HL-60 (cell line): ENCODE measurements around the gene SPAG9.

ENCODE experiments used
- SPI1 ChIP-seq: IDR thresholded peaks from 2 replicates; pipeline ENCODE4 v1.6.1; 2012; ENCODE audit warnings: low read depth, mild to moderate bottlenecking, borderline replicate concordance
- TF ChIP-seq, protein P1 (sequence below): IDR thresholded peaks from one replicate; pipeline ENCODE4 v1.5.1; 2011; ENCODE audit warnings: low read length, control low read depth, inconsistent platforms; ENCODE audit not compliant: insufficient read depth

GRCh38 chr17:50949128-50949988 lies 171.3 kb downstream of the SPAG9 start:
- TF ChIP-seq, protein P1, sequence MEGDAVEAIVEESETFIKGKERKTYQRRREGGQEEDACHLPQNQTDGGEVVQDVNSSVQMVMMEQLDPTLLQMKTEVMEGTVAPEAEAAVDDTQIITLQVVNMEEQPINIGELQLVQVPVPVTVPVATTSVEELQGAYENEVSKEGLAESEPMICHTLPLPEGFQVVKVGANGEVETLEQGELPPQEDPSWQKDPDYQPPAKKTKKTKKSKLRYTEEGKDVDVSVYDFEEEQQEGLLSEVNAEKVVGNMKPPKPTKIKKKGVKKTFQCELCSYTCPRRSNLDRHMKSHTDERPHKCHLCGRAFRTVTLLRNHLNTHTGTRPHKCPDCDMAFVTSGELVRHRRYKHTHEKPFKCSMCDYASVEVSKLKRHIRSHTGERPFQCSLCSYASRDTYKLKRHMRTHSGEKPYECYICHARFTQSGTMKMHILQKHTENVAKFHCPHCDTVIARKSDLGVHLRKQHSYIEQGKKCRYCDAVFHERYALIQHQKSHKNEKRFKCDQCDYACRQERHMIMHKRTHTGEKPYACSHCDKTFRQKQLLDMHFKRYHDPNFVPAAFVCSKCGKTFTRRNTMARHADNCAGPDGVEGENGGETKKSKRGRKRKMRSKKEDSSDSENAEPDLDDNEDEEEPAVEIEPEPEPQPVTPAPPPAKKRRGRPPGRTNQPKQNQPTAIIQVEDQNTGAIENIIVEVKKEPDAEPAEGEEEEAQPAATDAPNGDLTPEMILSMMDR, result no peak
- TF ChIP-seq SPI1, result no peak
